GM19043 (cell line): ENCODE measurements around the gene HS3ST3B1.

Experiments
- ATAC-seq: cut with Tn5 transposase; IDR thresholded peaks from one replicate; pipeline ENCODE4 v1.9.1; 2021; ENCODE audit warnings: low read depth; ENCODE audit not compliant: unreplicated experiment

Gene HS3ST3B1

DNA sequence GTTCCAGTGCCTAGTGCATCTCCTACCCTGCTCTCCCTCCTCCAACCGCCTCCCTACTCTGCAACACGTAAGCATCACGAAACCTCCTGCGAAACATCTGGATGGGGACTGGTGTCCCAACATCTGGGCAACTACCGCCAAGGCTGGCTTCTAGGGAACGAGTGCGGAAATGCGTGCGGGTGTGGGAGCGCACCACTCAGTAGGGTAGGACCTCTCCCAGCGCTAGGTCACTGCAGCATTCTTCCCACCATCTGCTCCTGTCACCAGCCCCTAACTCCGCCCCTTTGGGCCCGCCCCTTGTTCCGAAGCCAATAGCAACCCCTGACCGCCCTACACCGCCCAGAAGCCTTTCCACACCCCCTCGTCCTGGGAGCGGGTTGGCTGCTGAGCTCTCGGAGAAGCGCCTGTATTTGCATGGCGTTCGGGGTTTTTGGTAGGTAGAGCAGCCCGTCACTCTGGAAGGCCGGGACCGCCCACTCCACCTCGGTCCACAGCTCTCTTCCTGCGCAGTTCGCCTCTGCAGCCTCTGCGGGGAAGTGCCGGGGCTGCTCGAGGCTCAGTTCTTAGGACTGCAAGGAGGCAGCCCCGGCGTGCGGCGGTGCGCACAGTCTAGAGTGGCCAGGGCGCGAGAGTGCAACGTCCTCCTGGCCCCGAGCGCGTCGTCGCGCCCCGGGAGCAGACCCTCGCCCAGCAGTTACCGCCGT, at the start of gene HS3ST3B1:
HS3ST3B1 (plus strand) TSS at position 507 of the 704 bp plus-strand sequence. CDS start 438 bp downstream, outside the sequence.
- peak; percentile 77 for ATAC-seq

DNA sequence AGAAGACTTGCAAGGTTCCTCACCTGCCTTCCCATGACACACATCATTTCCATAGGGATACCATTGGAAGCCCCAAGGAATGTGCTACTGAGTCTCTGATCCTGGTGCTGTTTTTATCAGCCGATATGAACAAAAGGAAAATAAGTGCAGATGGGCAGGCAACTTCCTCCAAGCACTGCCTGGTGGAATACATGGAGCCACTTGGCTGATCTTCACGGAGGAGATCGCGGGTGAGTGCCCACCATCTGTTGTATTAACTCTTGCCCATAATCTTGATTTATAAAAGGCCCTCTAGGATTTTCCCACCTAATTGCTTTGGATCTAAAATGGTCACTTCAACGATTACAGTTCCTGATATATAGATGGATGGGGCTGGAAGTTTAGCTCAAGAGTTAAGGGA, 39.5 kb upstream of the HS3ST3B1 start:
- no peak for ATAC-seq

GRCh38 chr17:14268264-14268663, 32.6 kb upstream of the HS3ST3B1 start:
- ATAC-seq: no peak

DNA sequence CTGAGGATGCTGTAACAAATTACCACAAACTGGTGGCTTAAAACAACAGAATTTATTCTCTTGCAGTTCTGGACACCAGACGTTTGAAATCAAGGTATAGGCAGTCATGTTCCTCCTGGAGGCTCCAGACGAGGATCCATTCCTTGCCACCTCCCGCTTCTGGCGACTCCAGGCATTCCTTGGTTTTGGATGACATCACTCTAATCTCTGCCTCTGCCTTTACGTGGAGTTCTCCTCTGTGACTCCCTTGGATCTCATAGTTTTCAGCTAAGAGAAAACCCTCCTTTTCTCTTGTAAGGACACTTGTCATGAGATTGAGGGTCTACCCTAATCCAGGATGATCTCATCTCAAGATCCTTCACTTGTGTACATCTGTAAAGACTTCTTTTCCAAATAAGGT, 31.4 kb upstream of the HS3ST3B1 start:
- no peak for ATAC-seq

DNA sequence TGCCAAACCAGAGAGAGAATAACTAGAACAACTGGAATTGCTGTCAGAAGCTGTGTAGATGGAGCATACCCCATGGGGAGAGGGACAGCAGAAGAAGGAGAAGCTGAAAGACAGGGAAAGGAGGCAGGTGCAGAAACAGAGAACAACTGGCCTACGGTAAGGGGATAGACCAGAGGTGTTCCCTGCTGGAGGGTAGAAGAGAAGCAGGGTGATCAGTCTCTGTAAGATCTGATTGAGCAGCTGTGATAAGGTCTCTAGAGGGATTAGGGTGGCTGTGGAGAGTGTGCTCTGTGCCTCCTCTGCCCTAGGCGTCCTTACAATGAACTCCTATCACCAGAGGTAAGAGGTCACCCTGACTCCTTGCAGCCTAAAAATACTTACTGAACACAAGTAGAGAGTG, 30.4 kb upstream of the HS3ST3B1 start:
- ATAC-seq: no peak

- ATAC-seq: no peak
These were observed 24.2 kb upstream of the HS3ST3B1 start for GRCh38 chr17:14276535-14277250.

DNA sequence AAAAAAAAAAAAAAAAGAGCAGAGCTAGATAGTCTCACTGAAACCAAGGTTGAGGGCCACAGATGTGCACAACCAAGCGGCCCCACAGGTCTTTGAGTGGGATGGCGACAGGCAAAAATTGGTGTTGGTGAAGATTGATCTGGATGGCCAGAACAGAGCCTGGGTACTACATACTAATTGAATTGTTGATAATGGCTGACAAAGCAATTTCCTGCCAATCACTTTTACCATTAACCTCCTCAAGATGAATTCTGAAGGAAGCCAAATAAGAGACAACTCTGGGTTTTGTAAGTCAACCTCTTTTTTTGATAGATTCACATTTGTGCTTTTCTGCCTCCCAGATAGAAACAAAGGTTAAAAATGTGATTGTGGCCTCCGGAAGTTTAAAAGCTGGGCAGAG, 19.4 kb upstream of the HS3ST3B1 start:
- ATAC-seq: no peak

GRCh38 chr17:14282726-14283125, 18.2 kb upstream of the HS3ST3B1 start:
- no peak for ATAC-seq

DNA sequence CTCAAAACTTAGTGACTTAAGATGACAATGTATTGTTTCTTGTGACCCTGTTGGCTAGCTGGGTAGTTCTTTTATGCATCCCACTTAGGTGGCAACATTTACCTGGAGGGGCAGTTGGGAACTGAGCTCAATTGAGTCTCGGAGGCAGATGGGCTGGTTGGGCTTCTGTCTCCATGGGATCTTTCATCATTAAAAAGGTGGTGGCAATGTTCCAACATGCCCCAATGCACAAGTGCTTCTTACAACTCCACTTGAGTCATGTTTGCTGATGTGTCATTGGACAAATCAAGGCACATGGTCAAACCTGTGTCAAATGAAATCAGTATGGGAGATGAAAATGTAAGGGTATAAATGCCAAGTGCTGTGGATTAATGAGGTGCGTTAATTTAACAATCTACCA, 11.7 kb upstream of the HS3ST3B1 start:
- ATAC-seq: no peak

- ATAC-seq: no peak
These were observed 6.0 kb upstream of the HS3ST3B1 start for GRCh38 chr17:14294876-14295275.

GRCh38 chr17:14295676-14296075, 5.2 kb upstream of the HS3ST3B1 start:
- no peak for ATAC-seq

GRCh38 chr17:14296166-14296910, 4.5 kb upstream of the HS3ST3B1 start:
- no peak for ATAC-seq

DNA sequence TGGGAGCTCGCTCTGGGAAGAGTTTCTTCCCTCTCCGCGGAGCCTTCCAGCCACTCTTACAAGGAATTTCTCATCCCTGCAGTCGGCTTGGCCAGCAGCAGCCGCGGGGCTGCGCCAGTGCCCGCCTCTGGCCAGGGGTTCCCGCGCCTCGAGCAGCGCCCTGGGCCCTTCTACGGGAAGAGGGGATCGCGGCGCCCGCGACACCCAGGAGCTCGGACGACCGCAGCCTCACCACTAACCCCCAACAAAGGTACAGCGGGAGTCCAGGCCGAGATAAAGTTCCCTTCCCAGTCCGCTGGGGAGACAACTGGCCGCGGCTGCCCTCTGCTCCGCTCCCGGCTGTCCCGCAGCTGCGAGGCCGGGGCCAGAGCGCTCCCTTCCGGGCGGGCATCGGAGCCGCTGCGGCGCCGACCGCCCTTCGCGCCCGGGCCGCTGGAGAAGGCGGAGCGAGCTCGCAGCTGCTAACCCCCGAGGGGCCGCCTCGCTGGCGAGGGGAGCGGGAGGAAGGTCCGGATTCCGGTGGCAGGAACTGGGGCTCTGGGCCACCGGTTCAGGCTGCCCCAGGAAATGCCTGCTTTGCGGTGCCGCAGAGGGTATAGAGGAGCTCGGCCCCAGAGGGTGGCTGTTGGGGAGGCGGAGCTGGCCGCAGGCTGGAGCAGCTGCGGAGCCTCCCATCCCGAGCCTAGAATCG, 3.6 kb upstream of the HS3ST3B1 start:
- ATAC-seq: no peak

DNA sequence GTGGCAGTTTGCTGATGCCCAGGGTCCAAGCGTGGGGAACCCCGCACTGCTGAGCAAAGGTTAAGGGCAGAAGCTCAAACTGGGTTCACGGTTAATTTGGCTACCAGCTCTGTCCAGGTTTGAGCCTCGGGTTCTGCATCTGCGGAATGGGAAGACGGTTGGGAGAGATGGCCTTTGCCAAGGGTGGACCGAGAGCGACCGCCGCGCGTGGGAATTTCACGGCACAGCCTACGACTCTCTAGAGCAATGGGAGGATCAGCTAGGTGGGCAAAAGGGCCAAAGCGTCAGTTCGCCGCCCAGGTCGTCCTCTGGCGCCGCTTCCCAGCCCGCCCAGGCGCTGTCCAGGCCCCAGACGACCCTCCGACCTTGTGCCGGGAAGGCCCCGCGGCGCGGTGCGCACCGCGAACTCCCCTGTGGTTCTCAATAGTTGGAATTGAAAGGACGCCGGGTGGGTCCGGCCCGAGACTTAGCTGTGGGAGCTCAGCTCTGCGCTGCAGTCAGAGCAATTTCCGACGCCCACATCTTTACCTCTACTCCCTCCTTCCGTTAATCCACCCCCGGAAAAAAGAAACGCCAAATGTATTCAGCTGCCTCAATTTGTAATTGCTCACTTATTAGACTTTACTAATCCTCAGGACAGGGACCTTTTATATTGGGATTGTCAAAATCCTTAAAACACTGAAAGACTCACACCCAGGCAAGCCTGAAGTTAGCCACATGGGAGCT, 2.5 kb upstream of the HS3ST3B1 start:
- no peak for ATAC-seq

- ATAC-seq: no peak
These were observed 2.0 kb upstream of the HS3ST3B1 start for GRCh38 chr17:14298947-14299279.

GRCh38 chr17:14299280-14300141, 1.4 kb upstream of the HS3ST3B1 start:
- no peak for ATAC-seq

- no peak for ATAC-seq
These were observed 604 bp downstream of the HS3ST3B1 start for GRCh38 chr17:14301279-14302090.

DNA sequence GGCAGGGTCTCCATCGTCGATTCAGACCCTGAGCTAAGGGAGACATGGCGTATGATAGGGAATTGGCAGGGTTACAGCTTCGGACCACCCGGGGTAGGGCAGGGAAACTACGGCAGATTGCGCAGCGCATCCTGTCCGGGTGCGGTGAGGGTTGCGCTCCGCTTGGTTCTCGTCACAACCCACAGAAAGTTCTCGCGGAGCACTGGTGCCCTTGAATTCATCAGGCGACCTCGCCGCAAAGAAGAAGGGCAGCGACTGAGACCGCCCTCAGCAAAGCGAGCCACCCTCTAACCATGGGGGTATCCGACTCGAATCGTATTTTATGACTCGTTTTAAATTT, 1.2 kb downstream of the HS3ST3B1 start:
- no peak for ATAC-seq
